Heart left ventricle (tissue), 16 donors: Measurements from ENCODE around the gene PLK5. TPM values are rescaled to one million over a fixed set of nuclear protein-coding genes. Genes with fewer than 3 reads are reported as not detected.

Experiments
- ATAC-seq, 4 donors: fragments of 200-7000 bp; cut with Tn5 transposase; one replicate each; pipeline ENCODE4 v1.9.1; 2020 to 2022; ENCODE audit warnings: moderate library complexity in 4 of 4, mild to moderate bottlenecking in 3 of 4, moderate number of reproducible peaks in 1 of 4
- DNase-seq, 5 donors: peaks; one replicate each; pipeline ENCODE4 v3.0.0-alpha.2; 2020
- H3K27ac ChIP-seq, 12 donors: fragments of 200-600 bp; sonication (generic) in 4 of 12; one replicate each; pipeline versions ENCODE4 v1.5.0 to v1.8.0; 2016 to 2022; ENCODE audit warnings: mild to moderate bottlenecking in 2 of 12
- H3K27me3 ChIP-seq, 9 donors: fragments of 200-600 bp; sonication (generic) in 2 of 9; one replicate each; pipeline versions ENCODE4 v1.5.1 to v1.8.0; 2016 to 2022; ENCODE audit warnings: mild to moderate bottlenecking in 3 of 9
- H3K36me3 ChIP-seq, 9 donors: fragments of 200-600 bp; sonication (generic) in 2 of 9; one replicate each; pipeline versions ENCODE4 v1.5.0 to v1.8.0; 2018 to 2022; ENCODE audit warnings: mild to moderate bottlenecking in 2 of 9
- H3K4me1 ChIP-seq, 12 donors: fragments of 200-600 bp; sonication (generic) in 4 of 12; one replicate each; pipeline versions ENCODE4 v1.5.0 to v1.8.0; 2016 to 2022; ENCODE audit warnings: mild to moderate bottlenecking in 3 of 12
- H3K4me3 ChIP-seq, 12 donors: fragments of 200-600 bp; sonication (generic) in 4 of 12; one replicate each; pipeline versions ENCODE4 v1.5.0 to v1.8.0; 2017 to 2022; ENCODE audit warnings: mild to moderate bottlenecking in 9 of 12, moderate library complexity in 4 of 12
- H3K9me3 ChIP-seq, 12 donors: fragments of 200-600 bp; sonication (generic) in 4 of 12; one replicate each; pipeline versions ENCODE4 v1.5.0 to v1.8.0; 2016 to 2022; ENCODE audit warnings: mild to moderate bottlenecking in 1 of 12
- CTCF ChIP-seq, 12 donors: fragments of 200-600 bp; sonication (generic) in 4 of 12; IDR thresholded peaks; one replicate each; pipeline versions ENCODE4 v1.5.0 to v1.8.0; 2018 to 2022; ENCODE audit warnings: antibody characterized with exemption in 12 of 12, mild to moderate bottlenecking in 5 of 12
- POLR2A ChIP-seq, 2 donors: fragments of 450-650 bp; IDR thresholded peaks; one replicate each; pipeline ENCODE4 v1.6.1; 2017; ENCODE audit warnings: antibody characterized with exemption in 2 of 2, mild to moderate bottlenecking in 2 of 2, moderate library complexity in 2 of 2
- WGBS, 4 donors: extraction: QIAGEN DNeasy Blood & Tissue Kit in 2 of 4; methylation state at CpG; one replicate each; pipeline versions ENCODE4 v1.1.5 to v1.1.7; 2013 to 2018; 5-methylcytosine and 5-hydroxymethylcytosine counted together
- intact Hi-C, 10 donors: fragments of 100-400 bp; cut with DNase I; formaldehyde crosslinking; loops; one replicate each; pipeline versions ENCODE4 v1.11.1 to v1.14.2; 2022
- polyA plus RNA-seq, 2 donors: library from polyadenylated mRNA; stranded (reverse); fragments of 200-250 nt; gene quantifications; one replicate each; pipeline ENCODE4 v1.2.3, GENCODE V29; 2013
- total RNA-seq, 9 donors: library from RNA; depleted of rRNA in 2 of 9; stranded (reverse); fragments of >200 nt in 2 of 9; fragmentation: NEBNext Ultra II Directional in 3 of 9; extraction: Animal tissue kit (Norgen Biotek cat#: 25700) in 3 of 9; gene quantifications; one replicate each; pipeline versions ENCODE4 v1.1.0 to v1.2.4, GENCODE V29; 2016 to 2023
- donor health status: ischemic (EF 13 %, LVEDD 7.1; RV severe dilation, severe dysfunction).
- donor health status: healthy with polysubstance abuse.
- donor health status: DM: no; HTN: yes; CAD: no.
- donor health status: DM: no; HTN: no; CAD: no.
- donor health status: ischemic (EF 25% LVEDD 6.9; RV normal size, moderate dysfunction).
- donor health status: ischemic (EF 25% LVEDD 5.7; RV mildly dilated, moderate dysfunction).
- donor health status: healthy.
- donor health status: DM: yes; HTN: yes; CAD: no.
- donor health status: ischemic (EF 35%, LVEDD 5.7; RV mildly dilated, moderate dysfunction).
- donor health status: nonischemic (EF 11% LVEDD 7.7; RV severe dilation, severe dysfunction).
- donor health status: DM: yes; HTN: yes; CAD: no.
- donor health status: PGD.
- donor health status: ischemic (EF 29% LVEDD 5.4; RV normal size, mild dysfunction).
- donor health status: nonischemic (EF 23%, LVEDD 6.1; RV moderate dilation, normal function).

Gene PLK5
- total and polyA plus RNA-seq, 11 donors = 0.17 to 0.30 TPM; not detected in 9

- intact Hi-C loops = loop anchor here in 1 of 10 donors (5.0 kb wide), 1 partner anchor 85 kb away; the partner anchor contains the start of gene TCF3
- peaks cover 0 to 25% (median 9%) of the 10 kb centered on the region in 12 donors for H3K4me1 ChIP-seq
- TF ChIP-seq CTCF (IDR thresholded peaks at IDR 0.05) = no peak
- no peak for TF ChIP-seq POLR2A (IDR thresholded peaks at IDR 0.05)
- peak in 1 of 4 donors; percentile 36 for ATAC-seq
- DNase-seq = peak in 2 of 5 donors; percentile 41 to 48
- H3K27me3 ChIP-seq = peaks cover 0 to 4% (median 0%) of the 10 kb centered on the region in 9 donors
- H3K36me3 ChIP-seq = no peaks in the 10 kb centered on the region
- H3K4me3 ChIP-seq = peak overlapping the region; percentile 56 to 95 (median 76)
- WGBS, 4 donors = 0 to 1% (median 1%) methylated on average over 9 to 108 of the region's 108 CpGs
- peak overlapping the region; percentile 60 to 91 (median 79) for H3K27ac ChIP-seq
- no peaks in the 10 kb centered on the region for H3K9me3 ChIP-seq
These were observed 43.4 kb downstream of the PLK5 start for GRCh38 chr19:1567116-1567847.

- H3K27ac ChIP-seq = no peak overlapping the region
- peaks cover 0 to 4% (median 0%) of the 10 kb centered on the region in 9 donors for H3K27me3 ChIP-seq
- peaks cover 0 to 25% (median 9%) of the 10 kb centered on the region in 12 donors for H3K4me1 ChIP-seq
- intact Hi-C loops = loop anchor here in 1 of 10 donors (5.0 kb wide), 1 partner anchor 84 kb away; the partner anchor contains the start of gene TCF3
- H3K36me3 ChIP-seq = no peaks in the 10 kb centered on the region
- 0% methylated on average over 68 to 72 of the region's 73 CpGs; no CpG with 5 or more reads in 2 of the 4 donors for WGBS, 4 donors
- DNase-seq (no peak), ATAC-seq (no peak)
- peak overlapping the region in 4 of 12 donors; percentile 69 to 95 (median 86) for H3K4me3 ChIP-seq
- TF ChIP-seq POLR2A (IDR thresholded peaks at IDR 0.05) = no peak
- no peak for TF ChIP-seq CTCF (IDR thresholded peaks at IDR 0.05)
- H3K9me3 ChIP-seq = no peaks in the 10 kb centered on the region
These were observed 44.0 kb downstream of the PLK5 start for GRCh38 chr19:1567848-1568227.

DNA sequence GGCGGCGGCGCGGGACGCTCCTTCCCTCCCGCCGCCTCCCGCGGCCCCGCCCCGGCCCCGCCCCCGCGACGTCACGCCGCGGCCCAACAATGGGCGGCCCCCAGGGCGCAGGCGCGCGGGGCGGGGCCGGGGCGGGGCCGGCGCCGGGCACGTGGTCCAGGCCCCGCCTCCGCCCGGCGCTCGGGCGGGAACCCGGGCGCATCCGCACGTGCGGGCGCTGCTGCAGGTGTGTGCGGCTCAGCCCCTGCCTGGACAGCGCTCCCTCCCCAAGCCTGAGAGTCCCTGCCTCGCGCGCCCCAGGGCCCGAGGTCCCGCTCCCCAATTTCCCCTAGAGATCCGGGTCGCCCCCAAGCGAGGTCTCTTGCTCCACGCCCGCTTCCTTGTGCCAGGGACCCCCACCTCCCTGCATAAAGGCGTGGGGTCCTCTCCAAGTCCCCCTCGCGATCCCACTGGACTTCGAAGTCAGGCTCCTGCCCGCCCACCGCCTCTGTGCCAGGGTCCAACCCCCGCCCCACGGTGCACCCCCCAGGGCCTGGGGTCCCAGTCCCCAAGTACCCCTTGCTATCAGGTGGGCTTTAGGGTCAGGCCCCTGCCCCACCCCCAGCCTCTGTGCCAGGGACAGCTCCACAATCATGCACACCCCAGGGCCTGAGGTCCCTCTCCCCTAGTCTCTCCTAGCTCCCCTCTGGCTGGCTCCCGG, 44.6 kb downstream of the PLK5 start, which contains the start of gene MEX3D:
Gene MEX3D (minus strand): TSS at position 6 of the 700 bp plus-strand sequence. CDS start 267 bp downstream, outside the sequence.
- ATAC-seq (peak; percentile 41 to 84 (median 82)), DNase-seq (peak; percentile 66 to 88 (median 83))
- H3K36me3 ChIP-seq = no peaks in the 10 kb centered on the region
- H3K4me3 ChIP-seq = peak within 1 kb of the TSS; percentile 56 to 95 (median 76)
- H3K4me1 ChIP-seq = peaks cover 0 to 25% (median 9%) of the 10 kb centered on the region in 12 donors
- TF ChIP-seq CTCF (IDR thresholded peaks at IDR 0.05) (no peak), POLR2A (IDR thresholded peaks at IDR 0.05) (no peak)
- H3K27me3 ChIP-seq = peaks cover 0 to 4% (median 0%) of the 10 kb centered on the region in 9 donors
- H3K9me3 ChIP-seq = no peaks in the 10 kb centered on the region
- WGBS, 4 donors = 7 to 37% (median 12%) methylated on average over 6 to 62 of the region's 63 CpGs
- peak within 1 kb of the TSS; percentile 60 to 91 (median 79) for H3K27ac ChIP-seq
- intact Hi-C loops = loop anchor here in 1 of 10 donors (5.0 kb wide), 1 partner anchor 84 kb away; the partner anchor contains the start of gene TCF3
